ENCODE results near the gene LPCAT1.
"Not testable (repeated sequence)": the region's sequence is repeated elsewhere in the genome, so short reads cannot be mapped to it uniquely, and the experiment has no call there.

LPCAT1 gene

GRCh38 chr5:1544294-1544961 lies 20.7 kb upstream of the LPCAT1 start:
- no peaks in the 10 kb centered on the region for H3K27me3 ChIP-seq (replicated peaks; ENCODE audit: control insufficient read depth, insufficient read depth, low read length)
- no peak for DNase-seq (ENCODE audit: low read depth)
- no peaks in the 10 kb centered on the region for H3K9me3 ChIP-seq (ENCODE audit: control insufficient read depth, low read length)
- no peak overlapping the region for H3K4me3 ChIP-seq (ENCODE audit: low read length)
- no peaks in the 10 kb centered on the region for H3K36me3 ChIP-seq (ENCODE audit: control insufficient read depth, insufficient read depth, low read length, severe bottlenecking)
- no peak overlapping the region for H3K9ac ChIP-seq (ENCODE audit: low read length)
- H3K4me1 ChIP-seq (ENCODE audit: control insufficient read depth, insufficient read depth, low read length) = peaks cover 31% of the 10 kb centered on the region

DNA sequence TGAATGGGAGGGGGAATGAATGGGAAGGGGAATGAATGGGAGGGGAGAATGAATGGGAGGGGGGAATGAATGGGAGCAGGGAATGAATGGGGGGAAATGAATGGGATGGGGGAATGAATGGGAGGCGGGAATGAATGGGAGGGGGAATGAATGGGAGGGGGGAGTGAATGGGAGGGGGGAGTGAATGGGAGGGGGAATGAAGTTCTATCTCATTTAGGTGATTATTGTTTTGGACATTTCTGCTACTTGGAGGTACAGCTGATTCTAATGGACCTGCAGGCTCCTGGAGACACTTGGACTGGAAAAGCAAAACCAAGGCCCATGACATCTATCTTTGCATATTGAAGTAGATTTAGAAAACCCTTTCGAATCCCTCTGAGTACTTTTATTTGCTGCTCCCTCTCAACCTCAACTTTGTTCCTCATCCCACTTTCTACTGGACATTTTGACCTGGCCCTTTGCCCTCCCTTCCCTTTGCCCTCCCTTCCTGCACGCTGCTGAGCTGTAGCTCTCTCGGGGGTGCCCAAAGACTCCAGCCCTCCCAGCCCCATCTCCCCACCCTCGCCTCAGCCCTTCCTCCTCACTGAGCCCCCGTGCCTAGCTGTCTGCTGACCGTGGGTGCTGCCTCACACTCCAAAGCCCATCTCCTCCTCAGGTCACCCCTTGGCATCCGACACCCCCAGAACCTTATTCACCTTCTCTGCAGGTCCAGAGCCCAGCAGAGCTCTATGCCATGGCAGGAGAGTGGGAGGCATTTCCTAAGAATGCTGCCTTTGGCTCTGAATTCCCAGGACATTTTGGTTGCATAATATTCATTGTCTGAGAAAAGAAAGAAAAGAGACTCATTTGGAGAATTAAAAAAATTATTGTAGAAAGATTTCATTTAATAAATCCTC lies 19.9 kb upstream of the LPCAT1 start:
- DNase-seq (ENCODE audit: low read depth) = peak; percentile 24

DNA sequence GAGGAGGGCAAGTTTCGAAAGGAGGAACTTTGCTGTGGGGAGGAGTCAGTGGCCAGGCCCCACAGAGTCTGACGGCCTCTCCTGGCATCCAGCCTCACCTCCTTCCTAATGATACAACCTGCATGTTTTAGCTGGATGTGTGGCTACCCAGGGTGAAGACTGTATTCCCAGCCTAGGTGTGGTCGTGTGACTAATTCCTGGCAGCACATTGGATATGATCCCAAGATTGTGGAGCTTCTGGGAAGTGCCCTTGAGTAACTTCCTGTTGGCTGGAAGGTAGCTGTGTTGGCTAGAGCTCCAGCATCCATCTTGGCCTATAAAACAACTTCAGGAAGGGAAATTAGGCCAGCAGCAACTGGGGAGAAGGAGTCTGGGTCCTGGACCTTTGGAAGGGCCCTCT lies 19.0 kb upstream of the LPCAT1 start:
- no peak for DNase-seq (ENCODE audit: low read depth)
- no peaks in the 10 kb centered on the region for H3K9me3 ChIP-seq (ENCODE audit: control insufficient read depth, low read length)

More for the DNA sequence above, 19.9 kb upstream of the LPCAT1 start:
- Histone ChIP-seq H3K9me3 (ENCODE audit: control insufficient read depth, low read length) (no peaks in the 10 kb centered on the region), H3K27me3 (replicated peaks; ENCODE audit: control insufficient read depth, insufficient read depth, low read length) (no peaks in the 10 kb centered on the region), H3K4me3 (ENCODE audit: low read length) (no peak overlapping the region), H3K36me3 (ENCODE audit: control insufficient read depth, insufficient read depth, low read length, severe bottlenecking) (no peaks in the 10 kb centered on the region), H3K4me1 (ENCODE audit: control insufficient read depth, insufficient read depth, low read length) (peaks cover 30% of the 10 kb centered on the region), H3K9ac (ENCODE audit: low read length) (no peak overlapping the region)

GRCh38 chr5:1541702-1542400 lies 18.1 kb upstream of the LPCAT1 start:
- peaks cover 26% of the 10 kb centered on the region for H3K4me1 ChIP-seq (ENCODE audit: control insufficient read depth, insufficient read depth, low read length)
- H3K36me3 ChIP-seq (ENCODE audit: control insufficient read depth, insufficient read depth, low read length, severe bottlenecking) = no peaks in the 10 kb centered on the region
- peak; percentile 67 for DNase-seq (ENCODE audit: low read depth)
- no peaks in the 10 kb centered on the region for H3K9me3 ChIP-seq (ENCODE audit: control insufficient read depth, low read length)
- H3K9ac ChIP-seq (ENCODE audit: low read length) = peak overlapping the region; percentile 39
- H3K4me3 ChIP-seq (ENCODE audit: low read length) = no peak overlapping the region
- no peaks in the 10 kb centered on the region for H3K27me3 ChIP-seq (replicated peaks; ENCODE audit: control insufficient read depth, insufficient read depth, low read length)

More for the DNA sequence above, 19.0 kb upstream of the LPCAT1 start:
- Histone ChIP-seq H3K27me3 (replicated peaks; ENCODE audit: control insufficient read depth, insufficient read depth, low read length) (no peaks in the 10 kb centered on the region), H3K9ac (ENCODE audit: low read length) (no peak overlapping the region), H3K36me3 (ENCODE audit: control insufficient read depth, insufficient read depth, low read length, severe bottlenecking) (no peaks in the 10 kb centered on the region), H3K4me3 (ENCODE audit: low read length) (no peak overlapping the region), H3K4me1 (ENCODE audit: control insufficient read depth, insufficient read depth, low read length) (peaks cover 26% of the 10 kb centered on the region)

DNA sequence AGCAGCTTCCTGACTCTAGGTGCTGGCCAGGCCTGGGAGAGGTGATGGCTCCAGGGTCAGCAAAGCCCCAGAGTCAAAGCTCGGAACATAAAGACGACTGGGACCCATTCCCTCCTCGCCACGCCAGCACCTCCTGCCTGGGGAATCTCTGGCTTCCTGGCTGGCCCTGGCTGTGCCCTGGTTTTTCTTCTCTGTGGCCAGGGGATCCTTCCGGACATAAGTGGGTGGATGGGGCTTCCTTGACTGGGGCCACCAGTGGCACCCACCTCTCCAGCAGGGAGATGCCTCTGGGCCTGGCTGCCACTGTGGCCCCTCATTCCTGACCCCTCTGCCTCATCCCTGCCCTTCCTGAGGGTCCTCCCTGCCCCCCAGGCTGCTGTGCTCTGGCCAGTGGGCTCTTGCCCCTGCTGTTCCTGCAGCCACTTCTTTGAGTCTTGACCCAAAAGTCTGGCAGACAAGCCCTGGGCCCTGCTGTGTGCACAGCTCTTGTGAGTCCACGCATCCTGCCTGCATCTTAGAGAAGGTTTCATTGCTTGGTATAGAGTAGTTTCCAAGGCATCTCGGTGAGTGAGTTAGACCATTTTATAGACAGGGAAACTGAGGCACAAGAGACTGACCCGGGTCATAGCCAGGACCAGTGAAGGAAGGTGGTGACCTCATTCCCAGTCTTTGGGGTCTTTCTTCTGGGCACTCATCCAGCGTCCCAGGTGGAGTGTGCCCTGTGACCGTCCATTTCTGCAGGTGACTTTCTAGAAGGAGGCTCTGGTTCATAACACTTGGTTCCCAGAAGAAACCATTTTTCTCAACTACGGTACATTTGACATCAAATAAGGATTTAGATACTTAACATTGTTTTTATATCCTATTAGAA lies 17.3 kb upstream of the LPCAT1 start:
- no peak for DNase-seq (ENCODE audit: low read depth)
- Histone ChIP-seq H3K27me3 (replicated peaks; ENCODE audit: control insufficient read depth, insufficient read depth, low read length) (no peaks in the 10 kb centered on the region), H3K9me3 (ENCODE audit: control insufficient read depth, low read length) (no peaks in the 10 kb centered on the region), H3K4me1 (ENCODE audit: control insufficient read depth, insufficient read depth, low read length) (peaks cover 33% of the 10 kb centered on the region), H3K9ac (ENCODE audit: low read length) (no peak overlapping the region), H3K36me3 (ENCODE audit: control insufficient read depth, insufficient read depth, low read length, severe bottlenecking) (no peaks in the 10 kb centered on the region), H3K4me3 (ENCODE audit: low read length) (no peak overlapping the region)

DNA sequence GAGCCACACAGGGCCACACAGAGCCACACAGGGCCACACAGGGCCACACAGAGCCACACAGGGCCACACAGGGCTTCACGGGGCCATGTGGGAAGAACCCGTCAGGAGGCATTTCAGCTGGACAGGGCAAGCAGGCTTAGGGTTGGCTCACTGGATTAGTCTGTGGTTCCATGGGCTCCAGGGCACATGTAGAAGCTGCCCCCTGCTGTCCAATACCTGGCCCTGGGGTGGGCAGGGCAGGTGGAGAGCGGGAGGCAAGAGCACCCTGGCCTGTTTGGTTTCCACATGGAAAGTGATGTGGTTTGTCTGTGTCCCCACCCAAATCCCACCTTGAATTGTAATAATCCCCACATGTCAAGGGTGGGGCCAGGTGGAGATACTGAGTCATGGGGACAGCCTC lies 16.4 kb upstream of the LPCAT1 start:
- no peak for DNase-seq (ENCODE audit: low read depth)
- H3K36me3 ChIP-seq (ENCODE audit: control insufficient read depth, insufficient read depth, low read length, severe bottlenecking) = no peaks in the 10 kb centered on the region
- peaks cover 35% of the 10 kb centered on the region for H3K4me1 ChIP-seq (ENCODE audit: control insufficient read depth, insufficient read depth, low read length)
- H3K4me3 ChIP-seq (ENCODE audit: low read length) = no peak overlapping the region
- H3K9ac ChIP-seq (ENCODE audit: low read length) = no peak overlapping the region
- no peaks in the 10 kb centered on the region for H3K27me3 ChIP-seq (replicated peaks; ENCODE audit: control insufficient read depth, insufficient read depth, low read length)
- H3K9me3 ChIP-seq (ENCODE audit: control insufficient read depth, low read length) = no peaks in the 10 kb centered on the region

DNA sequence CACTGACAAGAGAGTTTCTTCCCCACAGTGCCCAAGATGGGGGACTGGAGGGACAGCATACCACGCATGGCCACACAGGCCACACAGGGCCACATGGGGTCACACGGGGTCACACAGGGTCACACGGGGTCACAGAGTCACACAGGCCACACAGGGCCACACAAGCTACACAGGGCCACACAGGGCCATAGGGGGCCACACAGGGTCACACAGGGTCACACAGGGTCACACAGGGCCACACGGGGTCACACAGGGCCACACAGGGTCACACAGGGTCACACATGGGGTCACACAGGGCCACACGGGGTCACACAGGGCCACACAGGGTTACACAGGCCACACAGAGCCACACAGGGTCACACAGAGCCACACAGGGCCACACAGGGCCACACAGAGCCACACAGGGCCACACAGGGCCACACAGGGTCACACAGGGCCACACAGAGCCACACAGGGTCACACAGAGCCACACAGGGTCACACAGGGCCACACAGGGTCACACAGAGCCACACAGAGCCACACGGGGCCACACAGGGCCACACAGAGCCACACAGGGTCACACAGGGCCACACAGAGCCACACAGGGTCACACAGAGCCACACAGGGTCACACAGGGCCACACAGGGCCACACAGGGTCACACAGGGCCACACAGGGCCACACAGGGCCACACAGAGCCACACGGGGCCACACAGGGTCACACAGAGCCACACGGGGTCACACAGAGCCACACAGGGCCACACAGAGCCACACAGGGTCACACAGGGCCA lies 15.8 kb upstream of the LPCAT1 start:
- not testable (repeated sequence) for H3K9me3 ChIP-seq (ENCODE audit: control insufficient read depth, low read length); H3K36me3 ChIP-seq (ENCODE audit: control insufficient read depth, insufficient read depth, low read length, severe bottlenecking); H3K9ac ChIP-seq (ENCODE audit: low read length); H3K27me3 ChIP-seq (replicated peaks; ENCODE audit: control insufficient read depth, insufficient read depth, low read length); DNase-seq (ENCODE audit: low read depth); H3K4me3 ChIP-seq (ENCODE audit: low read length)
- H3K4me1 ChIP-seq (ENCODE audit: control insufficient read depth, insufficient read depth, low read length) = peaks cover 33% of the 10 kb centered on the region

- Histone ChIP-seq H3K9ac (ENCODE audit: low read length) (no peak overlapping the region), H3K36me3 (ENCODE audit: control insufficient read depth, insufficient read depth, low read length, severe bottlenecking) (no peaks in the 10 kb centered on the region), H3K4me1 (ENCODE audit: control insufficient read depth, insufficient read depth, low read length) (peaks cover 26% of the 10 kb centered on the region), H3K27me3 (replicated peaks; ENCODE audit: control insufficient read depth, insufficient read depth, low read length) (no peaks in the 10 kb centered on the region), H3K9me3 (ENCODE audit: control insufficient read depth, low read length) (no peaks in the 10 kb centered on the region), H3K4me3 (ENCODE audit: low read length) (no peak overlapping the region)
- DNase-seq (ENCODE audit: low read depth) = no peak
Measured at GRCh38 chr5:1538741-1539392, 15.1 kb upstream of the LPCAT1 start.

DNA sequence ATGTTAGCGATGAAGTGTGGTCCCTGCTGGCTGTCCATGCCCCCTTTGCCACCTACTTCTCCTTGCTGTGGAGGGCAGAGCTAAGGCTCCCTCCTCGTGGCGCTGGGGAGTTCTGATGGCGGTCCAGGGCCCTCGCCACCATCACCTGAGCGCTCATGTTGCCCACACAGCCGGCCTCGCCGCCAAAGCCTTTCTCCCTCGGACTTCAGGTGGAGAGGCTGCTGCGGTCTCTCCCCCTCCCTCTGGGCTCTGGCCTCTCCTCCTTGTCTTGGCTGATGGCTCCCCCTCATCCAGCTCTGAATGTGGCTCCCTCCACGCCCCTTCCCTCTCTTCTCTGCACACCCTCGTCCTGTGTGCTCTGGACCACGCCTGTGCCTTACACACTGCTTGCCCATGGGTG lies 14.5 kb upstream of the LPCAT1 start:
- no peak for DNase-seq (ENCODE audit: low read depth)
- H3K9ac ChIP-seq (ENCODE audit: low read length) = no peak overlapping the region
- no peaks in the 10 kb centered on the region for H3K36me3 ChIP-seq (ENCODE audit: control insufficient read depth, insufficient read depth, low read length, severe bottlenecking)
- no peak overlapping the region for H3K4me3 ChIP-seq (ENCODE audit: low read length)
- peaks cover 22% of the 10 kb centered on the region for H3K4me1 ChIP-seq (ENCODE audit: control insufficient read depth, insufficient read depth, low read length)
- no peaks in the 10 kb centered on the region for H3K9me3 ChIP-seq (ENCODE audit: control insufficient read depth, low read length)
- no peaks in the 10 kb centered on the region for H3K27me3 ChIP-seq (replicated peaks; ENCODE audit: control insufficient read depth, insufficient read depth, low read length)
